Brain pericyte (primary cell): ENCODE measurements around the gene UGT1A6.
"Not testable (repeated sequence)": the region's sequence is repeated elsewhere in the genome, so short reads cannot be mapped to it uniquely, and the experiment has no call there.

Experiments used
- DNase-seq: peaks from one replicate; pipeline ENCODE4 v3.0.0-alpha.2; 2012; ENCODE audit warnings: low read depth, low spot score

UGT1A6 gene

GRCh38 chr2:233692648-233693047 is at the start of gene UGT1A6:
Gene UGT1A6, plus strand, starts transcription at chr2:233692890. Its CDS starts 115 bp downstream, at chr2:233693005.
- no peak for DNase-seq

GRCh38 chr2:233643128-233643527 is 49.6 kb upstream of the UGT1A6 start:
- DNase-seq = no peak

GRCh38 chr2:233646033-233646432 is 46.7 kb upstream of the UGT1A6 start:
- not testable (repeated sequence) for DNase-seq

GRCh38 chr2:233650981-233651380 is 41.7 kb upstream of the UGT1A6 start:
- DNase-seq = no peak

GRCh38 chr2:233651430-233651829 is 41.3 kb upstream of the UGT1A6 start:
- DNase-seq = no peak

GRCh38 chr2:233654501-233654900 is 38.2 kb upstream of the UGT1A6 start:
- DNase-seq = no peak

- DNase-seq = no peak
These were observed 37.6 kb upstream of the UGT1A6 start for GRCh38 chr2:233655043-233655442.

- not testable (repeated sequence) for DNase-seq
These were observed 36.7 kb upstream of the UGT1A6 start for GRCh38 chr2:233655943-233656342.

- no peak for DNase-seq
These were observed 36.2 kb upstream of the UGT1A6 start for GRCh38 chr2:233656443-233656842.

- no peak for DNase-seq
These were observed 34.1 kb upstream of the UGT1A6 start for GRCh38 chr2:233658610-233659009.

- no peak for DNase-seq
These were observed 28.8 kb upstream of the UGT1A6 start for GRCh38 chr2:233663911-233664310.

GRCh38 chr2:233668605-233669260 is 24.0 kb upstream of the UGT1A6 start:
- no peak for DNase-seq

GRCh38 chr2:233671290-233672161 is 21.2 kb upstream of the UGT1A6 start, which contains the start of gene UGT1A9:
Gene UGT1A9, plus strand, starts transcription at chr2:233671898. Its CDS starts 37 bp downstream, at chr2:233671935.
- DNase-seq = no peak

GRCh38 chr2:233672886-233673285 is 19.8 kb upstream of the UGT1A6 start:
- no peak for DNase-seq

- DNase-seq = no peak
These were observed 18.8 kb upstream of the UGT1A6 start for GRCh38 chr2:233673896-233674295.

- no peak for DNase-seq
These were observed 18.4 kb upstream of the UGT1A6 start for GRCh38 chr2:233674314-233674713.

GRCh38 chr2:233674995-233675394 is 17.7 kb upstream of the UGT1A6 start:
- no peak for DNase-seq

- no peak for DNase-seq
These were observed 16.6 kb upstream of the UGT1A6 start for GRCh38 chr2:233676046-233676445.

GRCh38 chr2:233679196-233679595 is 13.5 kb upstream of the UGT1A6 start:
- DNase-seq = no peak

GRCh38 chr2:233680361-233681045 is 12.2 kb upstream of the UGT1A6 start:
- no peak for DNase-seq

- no peak for DNase-seq
These were observed 11.1 kb upstream of the UGT1A6 start, which contains the start of gene UGT1A7 for GRCh38 chr2:233681521-233682099. Gene UGT1A7, plus strand, starts transcription at chr2:233681901. Its CDS starts 37 bp downstream, at chr2:233681938.

- DNase-seq = no peak
These were observed 8.1 kb upstream of the UGT1A6 start for GRCh38 chr2:233684640-233685039.
